Neural cell (in vitro differentiated cells): ENCODE results near the gene HPS6. TPM values are rescaled to one million over a fixed set of nuclear protein-coding genes. Genes with fewer than 3 reads are reported as not detected.

Experiments
- H2AFZ ChIP-seq: fragments of 200-600, 300-800 bp; sonication (generic), shearing (Covaris generic); 2 replicates; pipeline ENCODE4 v1.6.0; 2014; ENCODE audit warnings: low read depth, mild to moderate bottlenecking, antibody characterized with exemption, low read length, moderate library complexity
- H3F3A ChIP-seq: fragments of 200-600 bp; shearing (Covaris generic); 2 replicates; pipeline ENCODE4 v1.6.1; 2016; ENCODE audit warnings: mild to moderate bottlenecking, moderate library complexity, mixed read lengths, antibody characterized with exemption, low read length; ENCODE audit not compliant: insufficient read depth, poor library complexity, severe bottlenecking
- H3K27ac ChIP-seq: fragments of 200-600, 300-800 bp; sonication (generic), shearing (Covaris generic); 2 replicates; pipeline ENCODE4 v1.5.1; 2014; ENCODE audit warnings: mild to moderate bottlenecking, low read length, moderate library complexity
- H3K27me3 ChIP-seq: fragments of 300-800, 200-600 bp; sonication (generic), shearing (Covaris generic); 2 replicates; pipeline ENCODE4 v1.6.0; 2014; ENCODE audit warnings: mild to moderate bottlenecking, low read depth, low read length, moderate library complexity; ENCODE audit not compliant: insufficient read depth
- H3K36me3 ChIP-seq: fragments of 300-800, 200-600 bp; sonication (generic), shearing (Covaris generic); 2 replicates; pipeline ENCODE4 v1.5.1; 2014; ENCODE audit warnings: mild to moderate bottlenecking, antibody characterized with exemption, low read length, moderate library complexity; ENCODE audit not compliant: insufficient read depth
- H3K4me2 ChIP-seq: fragments of 300-800, 200-600 bp; sonication (generic), shearing (Covaris generic); 2 replicates; pipeline ENCODE4 v1.6.0; 2014; ENCODE audit warnings: mild to moderate bottlenecking, low read length
- H3K4me3 ChIP-seq: fragments of 300-800, 200-600 bp; sonication (generic), shearing (Covaris generic); 2 replicates; pipeline ENCODE4 v1.5.1; 2014; ENCODE audit warnings: mild to moderate bottlenecking, low read length, moderate library complexity
- H3K79me2 ChIP-seq: fragments of 200-600 bp; shearing (Covaris generic); replicated peaks from 2 replicates; pipeline ENCODE4 v1.6.0; 2014; ENCODE audit warnings: mild to moderate bottlenecking, low read length, moderate library complexity; ENCODE audit not compliant: insufficient read depth
- H3K9ac ChIP-seq: fragments of 300-800, 200-600 bp; sonication (generic), shearing (Covaris generic); 2 replicates; pipeline ENCODE4 v1.6.1; 2016; ENCODE audit warnings: mild to moderate bottlenecking, low read length, mixed read lengths
- H3K9me2 ChIP-seq: fragments of 200-600 bp; shearing (Covaris generic); 2 replicates; pipeline ENCODE4 v1.6.1; 2016; ENCODE audit warnings: mild to moderate bottlenecking, low read length, mixed read lengths; ENCODE audit not compliant: insufficient read depth
- H3K9me3 ChIP-seq: fragments of 200-600, 300-800 bp; sonication (generic), shearing (Covaris generic); 2 replicates; pipeline ENCODE4 v1.6.1; 2016; ENCODE audit warnings: mild to moderate bottlenecking, mixed run types, low read length, moderate library complexity, mixed read lengths
- H4K20me1 ChIP-seq: fragments of 200-600 bp; shearing (Covaris generic); 2 replicates; pipeline ENCODE4 v1.6.1; 2016; ENCODE audit warnings: mild to moderate bottlenecking, mixed run types; ENCODE audit not compliant: insufficient read depth
- EP300 ChIP-seq: fragments of 450-650 bp; conservative IDR thresholded peaks from 2 replicates; pipeline ENCODE4 v1.6.1; 2014; ENCODE audit warnings: antibody characterized with exemption, mild to moderate bottlenecking, moderate library complexity; ENCODE audit not compliant: poor library complexity, severe bottlenecking
- EZH2 ChIP-seq: fragments of 200-600, 300-800 bp; shearing (Covaris generic), sonication (generic); IDR thresholded peaks from 2 replicates; pipeline ENCODE4 v1.6.1; 2014; ENCODE audit warnings: antibody characterized with exemption, low read length, borderline replicate concordance, mild to moderate bottlenecking; ENCODE audit not compliant: insufficient read depth, poor library complexity, severe bottlenecking
- MXI1 ChIP-seq: fragments of 450-650 bp; conservative IDR thresholded peaks from 2 replicates; pipeline ENCODE4 v1.6.1; 2014; ENCODE audit warnings: antibody characterized with exemption, mild to moderate bottlenecking; ENCODE audit not compliant: poor library complexity, severe bottlenecking
- POLR2AphosphoS5 ChIP-seq: IDR thresholded peaks from 2 replicates; pipeline ENCODE4 v1.6.1; 2012
- RAD21 ChIP-seq: fragments of 450-650 bp; conservative IDR thresholded peaks from 2 replicates; pipeline ENCODE4 v1.6.1; 2014; ENCODE audit warnings: antibody characterized with exemption, mild to moderate bottlenecking, moderate library complexity
- REST ChIP-seq: IDR thresholded peaks from 2 replicates; pipeline ENCODE4 v1.6.1; 2012; ENCODE audit warnings: borderline replicate concordance
- SMC3 ChIP-seq: fragments of 450-650 bp; conservative IDR thresholded peaks from 2 replicates; pipeline ENCODE4 v1.6.1; 2014; ENCODE audit warnings: antibody characterized with exemption, mild to moderate bottlenecking, moderate library complexity; ENCODE audit not compliant: poor library complexity
- TAF1 ChIP-seq: IDR thresholded peaks from 2 replicates; pipeline ENCODE4 v1.6.1; 2012; ENCODE audit warnings: low read depth
- polyA plus RNA-seq: library from polyadenylated mRNA; depleted of rRNA; stranded (reverse); fragments of >200 nt; gene quantifications from 2 replicates; pipeline ENCODE4 v1.2.3, GENCODE V29; 2014
- TF ChIP-seq, protein P1 (sequence below): fragments of 450-650 bp; IDR thresholded peaks from 2 replicates; pipeline ENCODE4 v1.5.1; 2014; ENCODE audit warnings: antibody characterized with exemption, mild to moderate bottlenecking, moderate library complexity; ENCODE audit not compliant: poor library complexity, severe bottlenecking

The HPS6 gene
- polyA plus RNA-seq, 1 donor from 2014 or later, result 9.6 TPM

- H3K27ac ChIP-seq, result no peak overlapping the region
- no peaks in the 10 kb centered on the region for H4K20me1 ChIP-seq
- no peak for TF ChIP-seq REST
- TF ChIP-seq TAF1, result no peak
- TF ChIP-seq SMC3, result no peak
- TF ChIP-seq, protein P1, sequence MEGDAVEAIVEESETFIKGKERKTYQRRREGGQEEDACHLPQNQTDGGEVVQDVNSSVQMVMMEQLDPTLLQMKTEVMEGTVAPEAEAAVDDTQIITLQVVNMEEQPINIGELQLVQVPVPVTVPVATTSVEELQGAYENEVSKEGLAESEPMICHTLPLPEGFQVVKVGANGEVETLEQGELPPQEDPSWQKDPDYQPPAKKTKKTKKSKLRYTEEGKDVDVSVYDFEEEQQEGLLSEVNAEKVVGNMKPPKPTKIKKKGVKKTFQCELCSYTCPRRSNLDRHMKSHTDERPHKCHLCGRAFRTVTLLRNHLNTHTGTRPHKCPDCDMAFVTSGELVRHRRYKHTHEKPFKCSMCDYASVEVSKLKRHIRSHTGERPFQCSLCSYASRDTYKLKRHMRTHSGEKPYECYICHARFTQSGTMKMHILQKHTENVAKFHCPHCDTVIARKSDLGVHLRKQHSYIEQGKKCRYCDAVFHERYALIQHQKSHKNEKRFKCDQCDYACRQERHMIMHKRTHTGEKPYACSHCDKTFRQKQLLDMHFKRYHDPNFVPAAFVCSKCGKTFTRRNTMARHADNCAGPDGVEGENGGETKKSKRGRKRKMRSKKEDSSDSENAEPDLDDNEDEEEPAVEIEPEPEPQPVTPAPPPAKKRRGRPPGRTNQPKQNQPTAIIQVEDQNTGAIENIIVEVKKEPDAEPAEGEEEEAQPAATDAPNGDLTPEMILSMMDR, result no peak
- no peak for TF ChIP-seq RAD21
- TF ChIP-seq EZH2, result no peak
- TF ChIP-seq EP300, result no peak
- no peak for TF ChIP-seq MXI1
- no peak for TF ChIP-seq POLR2AphosphoS5
- H3K9me2 ChIP-seq, result no peaks in the 10 kb centered on the region
- H3F3A ChIP-seq, result no peaks in the 10 kb centered on the region
- H3K9ac ChIP-seq, result no peak overlapping the region
- H3K27me3 ChIP-seq, result no peaks in the 10 kb centered on the region
- no peaks in the 10 kb centered on the region for H3K9me3 ChIP-seq
- no peak overlapping the region for H3K4me3 ChIP-seq
- H2AFZ ChIP-seq, result no peak overlapping the region
- H3K79me2 ChIP-seq, result no peaks in the 10 kb centered on the region
- no peaks in the 10 kb centered on the region for H3K36me3 ChIP-seq
- no peak overlapping the region for H3K4me2 ChIP-seq
Measured at GRCh38 chr10:102101152-102101551, 36.0 kb downstream of the HPS6 start.

GRCh38 chr10:102102421-102102820 is 37.3 kb downstream of the HPS6 start:
- H3K4me3 ChIP-seq, result no peak overlapping the region
- H3K9me2 ChIP-seq, result no peaks in the 10 kb centered on the region
- H3K36me3 ChIP-seq, result no peaks in the 10 kb centered on the region
- no peak overlapping the region for H3K4me2 ChIP-seq
- no peak overlapping the region for H3K27ac ChIP-seq
- H3K79me2 ChIP-seq, result no peaks in the 10 kb centered on the region
- H3K9ac ChIP-seq, result no peak overlapping the region
- no peaks in the 10 kb centered on the region for H4K20me1 ChIP-seq
- H3K9me3 ChIP-seq, result no peaks in the 10 kb centered on the region
- no peaks in the 10 kb centered on the region for H3K27me3 ChIP-seq
- TF ChIP-seq MXI1, result no peak
- no peak for TF ChIP-seq EZH2
- TF ChIP-seq SMC3, result no peak
- no peak for TF ChIP-seq RAD21
- TF ChIP-seq POLR2AphosphoS5, result no peak
- TF ChIP-seq EP300, result no peak
- TF ChIP-seq, protein P1, result no peak
- TF ChIP-seq TAF1, result no peak
- TF ChIP-seq REST, result no peak
- no peak overlapping the region for H2AFZ ChIP-seq
- no peaks in the 10 kb centered on the region for H3F3A ChIP-seq
